ENCODE results near the gene LDLRAD3. TPM values are rescaled to one million over a fixed set of nuclear protein-coding genes. Genes with fewer than 3 reads are reported as not detected.

Gene LDLRAD3
- total RNA-seq, 1 donor from 2014 or later = 8.6 TPM

- peaks cover 8% of the 10 kb centered on the region for H3K9me3 Mint-ChIP-seq (ENCODE audit: low read depth)
- peaks cover 6% of the 10 kb centered on the region for H3K36me3 Mint-ChIP-seq (ENCODE audit: low read depth)
- no peak overlapping the region for H3K4me3 Mint-ChIP-seq (ENCODE audit: unreplicated experiment)
- no peaks in the 10 kb centered on the region for H3K27me3 Mint-ChIP-seq (ENCODE audit: low read depth)
- no peak for DNase-seq (ENCODE audit: low spot score)
- no peak for TF ChIP-seq CTCF (IDR thresholded peaks at IDR 0.05)
- no peak overlapping the region for H3K27ac Mint-ChIP-seq (ENCODE audit: unreplicated experiment)
- peaks cover 38% of the 10 kb centered on the region for H3K4me1 Mint-ChIP-seq (ENCODE audit: low read depth)
Measured at GRCh38 chr11:36070954-36071330, 127.1 kb downstream of the LDLRAD3 start.

DNA sequence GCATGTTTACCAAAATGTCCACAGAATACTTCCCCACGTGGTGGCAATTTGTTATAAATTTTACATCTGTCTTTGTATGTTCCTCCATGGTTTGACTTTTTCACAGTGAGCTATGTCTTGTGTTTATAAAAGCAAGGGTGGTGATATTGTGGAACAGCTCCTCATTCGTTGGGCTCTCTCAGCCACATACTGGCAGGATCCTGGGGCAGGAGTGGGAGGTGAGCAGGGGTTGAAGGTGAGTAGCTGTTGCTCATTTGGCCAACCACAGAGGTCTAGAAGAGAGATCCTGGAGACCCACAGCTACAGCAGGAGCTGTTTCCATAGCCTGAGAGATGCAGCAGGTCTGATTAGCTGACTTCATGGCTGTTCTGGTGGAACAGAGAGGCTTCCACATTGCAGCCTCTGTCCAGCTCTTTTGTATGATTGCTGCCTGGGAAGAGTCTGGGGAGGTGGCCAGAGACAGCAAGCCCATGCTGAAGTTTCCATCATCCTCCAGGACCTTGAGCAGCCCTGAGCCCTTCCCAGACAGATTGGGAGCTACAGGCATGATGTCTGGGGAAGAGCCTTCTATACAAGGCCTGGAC is 128.1 kb downstream of the LDLRAD3 start:
- Mint-ChIP-seq H3K36me3 (ENCODE audit: low read depth) (peaks cover 4% of the 10 kb centered on the region), H3K9me3 (ENCODE audit: low read depth) (peaks cover 4% of the 10 kb centered on the region), H3K4me1 (ENCODE audit: low read depth) (peaks cover 39% of the 10 kb centered on the region), H3K27me3 (ENCODE audit: low read depth) (no peaks in the 10 kb centered on the region), H3K27ac (ENCODE audit: unreplicated experiment) (no peak overlapping the region), H3K4me3 (ENCODE audit: unreplicated experiment) (no peak overlapping the region)
- DNase-seq (ENCODE audit: low spot score) = no peak
- TF ChIP-seq CTCF (IDR thresholded peaks at IDR 0.05) = no peak

GRCh38 chr11:36073411-36074203 is 129.7 kb downstream of the LDLRAD3 start:
- no peak for TF ChIP-seq CTCF (IDR thresholded peaks at IDR 0.05)
- Mint-ChIP-seq H3K27me3 (ENCODE audit: low read depth) (no peaks in the 10 kb centered on the region), H3K9me3 (ENCODE audit: low read depth) (no peaks in the 10 kb centered on the region), H3K4me1 (ENCODE audit: low read depth) (peaks cover 39% of the 10 kb centered on the region), H3K27ac (ENCODE audit: unreplicated experiment) (peak overlapping the region; percentile 72), H3K36me3 (ENCODE audit: low read depth) (peaks cover 2% of the 10 kb centered on the region), H3K4me3 (ENCODE audit: unreplicated experiment) (no peak overlapping the region)
- no peak for DNase-seq (ENCODE audit: low spot score)

GRCh38 chr11:36074941-36075431 is 131.1 kb downstream of the LDLRAD3 start:
- peak overlapping the region; percentile 49 for H3K27ac Mint-ChIP-seq (ENCODE audit: unreplicated experiment)
- H3K36me3 Mint-ChIP-seq (ENCODE audit: low read depth) = peaks cover 2% of the 10 kb centered on the region
- H3K27me3 Mint-ChIP-seq (ENCODE audit: low read depth) = no peaks in the 10 kb centered on the region
- no peak for TF ChIP-seq CTCF (IDR thresholded peaks at IDR 0.05)
- no peaks in the 10 kb centered on the region for H3K9me3 Mint-ChIP-seq (ENCODE audit: low read depth)
- no peak for DNase-seq (ENCODE audit: low spot score)
- peaks cover 35% of the 10 kb centered on the region for H3K4me1 Mint-ChIP-seq (ENCODE audit: low read depth)
- H3K4me3 Mint-ChIP-seq (ENCODE audit: unreplicated experiment) = no peak overlapping the region

GRCh38 chr11:36077368-36077767 is 133.5 kb downstream of the LDLRAD3 start:
- no peak for TF ChIP-seq CTCF (IDR thresholded peaks at IDR 0.05)
- H3K27me3 Mint-ChIP-seq (ENCODE audit: low read depth) = no peaks in the 10 kb centered on the region
- H3K27ac Mint-ChIP-seq (ENCODE audit: unreplicated experiment) = no peak overlapping the region
- no peaks in the 10 kb centered on the region for H3K9me3 Mint-ChIP-seq (ENCODE audit: low read depth)
- DNase-seq (ENCODE audit: low spot score) = no peak
- peaks cover 2% of the 10 kb centered on the region for H3K36me3 Mint-ChIP-seq (ENCODE audit: low read depth)
- peaks cover 35% of the 10 kb centered on the region for H3K4me1 Mint-ChIP-seq (ENCODE audit: low read depth)
- no peak overlapping the region for H3K4me3 Mint-ChIP-seq (ENCODE audit: unreplicated experiment)
